Activated CD4-positive, alpha-beta T cell treated with anti-CD3 and anti-CD28 coated beads for 4 hours (primary cell): ENCODE data around the gene AKR1C4.
"Not testable (repeated sequence)": the region's sequence is repeated elsewhere in the genome, so short reads cannot be mapped to it uniquely, and the experiment has no call there.

Experiments used
- DNase-seq, 2 donors: peaks; one replicate each; pipeline ENCODE4 v3.0.0-alpha.2; 2020

AKR1C4 gene

GRCh38 chr10:5196702-5197113 lies at the start of gene AKR1C4:
Gene AKR1C4 (plus strand): TSS chr10:5196837. CDS start chr10:5196868, 31 bp downstream.
- no peak for DNase-seq

GRCh38 chr10:5146920-5147254 lies 49.8 kb upstream of the AKR1C4 start:
- no peak for DNase-seq

- no peak for DNase-seq
These were observed 49.2 kb upstream of the AKR1C4 start for GRCh38 chr10:5147255-5147980.

- no peak for DNase-seq
These were observed 48.5 kb upstream of the AKR1C4 start for GRCh38 chr10:5147981-5148677.

- no peak for DNase-seq
These were observed 48.0 kb upstream of the AKR1C4 start for GRCh38 chr10:5148678-5149032.

GRCh38 chr10:5151076-5151475 lies 45.6 kb upstream of the AKR1C4 start:
- DNase-seq = no peak

- DNase-seq = no peak
These were observed 40.7 kb upstream of the AKR1C4 start for GRCh38 chr10:5155951-5156350.

GRCh38 chr10:5157501-5157900 lies 39.1 kb upstream of the AKR1C4 start:
- DNase-seq = no peak

- no peak for DNase-seq
These were observed 37.5 kb upstream of the AKR1C4 start for GRCh38 chr10:5159126-5159525.

- DNase-seq = no peak
These were observed 33.1 kb upstream of the AKR1C4 start for GRCh38 chr10:5163487-5163886.

GRCh38 chr10:5165738-5166137 lies 30.9 kb upstream of the AKR1C4 start:
- DNase-seq = no peak

GRCh38 chr10:5168897-5169420 lies 27.7 kb upstream of the AKR1C4 start:
- no peak for DNase-seq

GRCh38 chr10:5175581-5175980 lies 21.1 kb upstream of the AKR1C4 start:
- DNase-seq = not testable (repeated sequence)

GRCh38 chr10:5180503-5180902 lies 16.1 kb upstream of the AKR1C4 start:
- DNase-seq = not testable (repeated sequence)

- no peak for DNase-seq
These were observed 12.7 kb upstream of the AKR1C4 start for GRCh38 chr10:5183923-5184322.

GRCh38 chr10:5184987-5185775 lies 11.5 kb upstream of the AKR1C4 start, which contains the start of gene AKR1C8:
Gene AKR1C8 (minus strand): TSS chr10:5185150. CDS start chr10:5185104, 46 bp downstream.
- no peak for DNase-seq

GRCh38 chr10:5187867-5188266 lies 8.8 kb upstream of the AKR1C4 start:
- DNase-seq = no peak

- DNase-seq = no peak
These were observed 8.3 kb upstream of the AKR1C4 start for GRCh38 chr10:5188358-5188757.

- no peak for DNase-seq
These were observed 2.2 kb upstream of the AKR1C4 start for GRCh38 chr10:5194431-5194830.

GRCh38 chr10:5195727-5196374 lies 786 bp upstream of the AKR1C4 start:
- no peak for DNase-seq

GRCh38 chr10:5198386-5198785 lies 1.7 kb downstream of the AKR1C4 start:
- no peak for DNase-seq

GRCh38 chr10:5199398-5199797 lies 2.8 kb downstream of the AKR1C4 start:
- DNase-seq = no peak

GRCh38 chr10:5206799-5207198 lies 10.2 kb downstream of the AKR1C4 start:
- DNase-seq = no peak
